Hepatocyte (in vitro differentiated cells): ENCODE results near the gene DDX4.

Experiments used
- CTCF ChIP-seq: fragments of 200-600 bp; sonication (generic); IDR thresholded peaks from 2 replicates; pipeline ENCODE4 v1.5.1; 2016; ENCODE audit warnings: antibody characterized with exemption, mild to moderate bottlenecking; ENCODE audit not compliant: poor library complexity
- EZH2 ChIP-seq: fragments of 200-600 bp; sonication (generic); IDR thresholded peaks from 2 replicates; pipeline ENCODE4 v1.6.1; 2016; ENCODE audit warnings: antibody characterized with exemption, mild to moderate bottlenecking, borderline replicate concordance

DNA sequence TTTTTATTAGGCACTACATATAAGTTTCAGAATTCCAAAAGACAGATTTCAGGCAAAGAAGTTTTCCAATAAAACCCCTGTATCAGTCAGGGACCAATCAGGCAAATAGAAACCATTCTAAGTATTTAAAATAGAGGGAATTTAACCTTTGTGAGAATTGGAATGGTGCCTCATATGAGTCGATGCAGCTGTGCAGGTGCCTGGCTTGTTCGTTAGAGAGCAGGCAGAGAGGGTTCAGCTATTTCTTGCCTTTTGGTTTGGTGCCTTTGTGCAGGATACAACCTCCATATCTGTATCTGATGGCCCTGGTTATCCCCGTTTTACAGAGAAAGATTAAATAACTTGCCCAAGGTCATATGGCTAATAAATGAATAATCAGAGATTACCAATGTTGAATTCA lies 6.0 kb upstream of the DDX4 start:
- TF ChIP-seq CTCF (no peak), EZH2 (no peak)
